Epithelial cell of esophagus (primary cell): ENCODE measurements around the gene GPR152.

Experiments
- DNase-seq: peaks from one replicate; pipeline ENCODE4 v3.0.0; 2010; ENCODE audit warnings: low read depth
- H3K4me3 ChIP-seq: 2 replicates; pipeline ENCODE4 v1.5.1; 2011; ENCODE audit warnings: mild to moderate bottlenecking, low read length, control low read depth
- CTCF ChIP-seq: IDR thresholded peaks from 2 replicates; pipeline ENCODE4 v1.5.1; 2011; ENCODE audit warnings: low read depth, mild to moderate bottlenecking, low read length, control low read depth, inconsistent platforms; ENCODE audit not compliant: insufficient read depth; ENCODE audit errors: missing control alignments

GPR152 gene

GRCh38 chr11:67436459-67437081 is 16.0 kb downstream of the GPR152 start:
- no peak for TF ChIP-seq CTCF
- H3K4me3 ChIP-seq = no peak overlapping the region
- no peak for DNase-seq

- no peak for TF ChIP-seq CTCF
- no peak for DNase-seq
- H3K4me3 ChIP-seq = no peak overlapping the region
Measured at GRCh38 chr11:67435727-67436458, 16.6 kb downstream of the GPR152 start.

GRCh38 chr11:67435031-67435726 is 17.4 kb downstream of the GPR152 start:
- no peak for TF ChIP-seq CTCF
- peak; percentile 45 for DNase-seq
- H3K4me3 ChIP-seq = no peak overlapping the region

GRCh38 chr11:67434395-67434881 is 18.1 kb downstream of the GPR152 start:
- no peak for TF ChIP-seq CTCF
- no peak for DNase-seq
- H3K4me3 ChIP-seq = no peak overlapping the region

- H3K4me3 ChIP-seq = no peak overlapping the region
- no peak for DNase-seq
- TF ChIP-seq CTCF = no peak
Measured at GRCh38 chr11:67433536-67434394, 18.8 kb downstream of the GPR152 start.

GRCh38 chr11:67432655-67433349 is 19.7 kb downstream of the GPR152 start:
- DNase-seq = no peak
- no peak for TF ChIP-seq CTCF
- no peak overlapping the region for H3K4me3 ChIP-seq
